Fibroblast of skin of back (primary cell): ENCODE measurements around the gene SCYGR3. TPM values are rescaled to one million over a fixed set of nuclear protein-coding genes. Genes with fewer than 3 reads are reported as not detected.

Source experiments
- DNase-seq: peaks from one replicate; pipeline ENCODE4 v3.0.0-alpha.2; 2013
- polyA plus RNA-seq, 2 experiments: library from polyadenylated mRNA; unstranded; fragments of 120-200 nt; gene quantifications; one replicate each; pipeline ENCODE4 v1.2.1, GENCODE V29; 2013; ENCODE audit not compliant: insufficient read length in 2 of 2

SCYGR3 gene
- not detected for polyA plus RNA-seq (2013, experiment 1 of 2; ENCODE audit: insufficient read length)
- not detected for polyA plus RNA-seq (2013, experiment 2 of 2; ENCODE audit: insufficient read length)

DNA sequence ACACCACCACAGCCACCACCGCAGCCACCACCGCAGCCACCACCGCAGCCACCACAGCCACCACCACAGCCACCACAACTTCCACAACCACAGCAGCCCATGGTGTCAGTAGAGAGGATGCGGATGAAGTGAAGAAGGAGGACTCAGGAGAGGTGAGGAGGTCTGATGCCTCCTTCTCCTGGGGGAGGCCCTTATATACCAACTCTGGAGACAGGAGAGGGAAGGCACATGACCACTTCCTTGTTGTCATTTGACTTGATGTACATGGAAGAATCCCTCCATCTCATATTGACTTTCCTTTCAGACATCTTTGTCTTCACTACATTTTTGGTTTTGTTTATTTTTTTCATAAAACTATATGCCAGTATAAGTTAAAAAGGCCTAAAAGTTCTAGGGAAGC lies at the start of gene SCYGR3:
SCYGR3 (minus strand) TSS at position 101 of the 400 bp plus-strand sequence; CDS start at position 101, 0 bp downstream.
- no peak for DNase-seq

- DNase-seq, result no peak
Measured at GRCh38 chr2:227661827-227662226, 47.2 kb upstream of the SCYGR3 start.

DNA sequence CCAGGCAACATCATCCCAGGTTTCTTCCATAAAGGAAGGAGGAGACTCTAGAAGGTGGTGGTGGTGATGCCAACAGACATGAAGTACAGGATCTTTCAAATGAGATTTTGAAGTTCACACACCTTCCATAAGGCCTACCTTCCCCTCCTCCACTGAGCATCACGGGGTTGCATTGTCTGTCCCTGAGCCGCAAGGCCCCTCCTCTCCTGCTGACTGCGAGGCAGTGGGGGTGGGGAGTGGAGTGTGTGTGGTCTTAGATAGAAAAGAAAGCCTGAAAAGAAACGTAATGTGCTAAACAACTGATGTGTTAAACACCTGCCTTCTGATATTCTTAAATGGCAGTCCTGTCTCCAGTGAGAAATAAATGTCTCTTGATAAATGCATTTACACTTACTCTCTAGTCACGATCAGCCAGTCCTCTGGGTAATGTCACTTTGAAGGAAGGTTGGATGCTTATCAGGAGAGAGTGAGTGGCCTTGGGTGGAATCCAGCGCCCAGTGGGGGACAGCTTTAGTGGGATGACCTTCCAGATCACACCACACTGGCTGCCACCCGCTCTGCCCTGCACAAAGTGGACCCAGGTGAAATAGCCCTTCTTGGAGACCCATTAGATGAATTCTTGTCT lies 46.5 kb upstream of the SCYGR3 start:
- DNase-seq, result no peak

- no peak for DNase-seq
Measured at GRCh38 chr2:227657199-227657845, 42.7 kb upstream of the SCYGR3 start.

GRCh38 chr2:227655454-227655853 lies 40.8 kb upstream of the SCYGR3 start:
- DNase-seq, result peak; percentile 88

- DNase-seq, result no peak
Measured at GRCh38 chr2:227654426-227654825, 39.8 kb upstream of the SCYGR3 start.

GRCh38 chr2:227653419-227653818 lies 38.8 kb upstream of the SCYGR3 start:
- peak; percentile 33 for DNase-seq

GRCh38 chr2:227643990-227644551 lies 29.4 kb upstream of the SCYGR3 start:
- DNase-seq, result no peak

DNA sequence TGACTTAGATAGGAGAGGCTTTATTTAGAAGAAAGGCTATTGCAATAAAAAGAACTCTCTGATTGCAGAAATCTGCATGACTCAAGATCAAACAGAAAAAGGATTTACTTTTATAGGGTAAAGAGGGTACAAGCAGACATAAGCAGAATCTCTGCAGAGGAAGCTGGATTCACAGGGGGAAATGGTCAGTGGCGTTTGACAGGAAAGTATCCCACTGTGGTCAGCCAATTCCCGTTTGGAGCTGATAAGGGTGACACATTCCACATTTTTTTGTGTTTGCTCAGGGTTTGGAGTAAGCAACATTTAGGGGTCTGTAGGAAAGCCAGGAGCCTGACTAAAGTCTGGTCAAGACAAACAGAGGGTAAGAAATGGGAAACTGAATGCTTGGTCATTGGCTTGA lies 28.0 kb upstream of the SCYGR3 start:
- DNase-seq, result peak; percentile 12

- no peak for DNase-seq
Measured at GRCh38 chr2:227634201-227634600, 19.6 kb upstream of the SCYGR3 start.

GRCh38 chr2:227632827-227633226 lies 18.2 kb upstream of the SCYGR3 start:
- DNase-seq, result no peak

DNA sequence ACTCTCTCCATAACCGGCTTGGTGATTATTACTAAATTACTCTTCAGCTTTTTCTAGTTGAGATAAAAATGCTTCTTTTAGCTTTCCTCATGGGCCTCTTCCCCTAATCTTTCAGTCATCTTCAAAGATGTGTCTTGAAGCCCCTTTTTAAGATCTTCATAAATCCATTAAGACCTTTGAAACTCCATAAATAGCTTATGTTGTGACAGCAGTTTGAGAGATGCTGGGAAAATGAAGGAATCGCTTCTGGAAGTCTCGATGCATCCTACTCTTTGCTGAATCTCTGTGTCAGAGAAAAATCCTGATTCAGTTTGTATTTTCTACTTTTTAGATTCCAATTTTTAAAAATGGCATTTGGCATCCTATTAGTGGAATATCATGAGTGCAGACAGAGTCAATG lies 15.7 kb upstream of the SCYGR3 start:
- no peak for DNase-seq

- DNase-seq, result no peak
Measured at GRCh38 chr2:227629435-227629834, 14.8 kb upstream of the SCYGR3 start.

GRCh38 chr2:227627769-227628168 lies 13.1 kb upstream of the SCYGR3 start:
- DNase-seq, result no peak

GRCh38 chr2:227626580-227627151 lies 12.0 kb upstream of the SCYGR3 start:
- no peak for DNase-seq

DNA sequence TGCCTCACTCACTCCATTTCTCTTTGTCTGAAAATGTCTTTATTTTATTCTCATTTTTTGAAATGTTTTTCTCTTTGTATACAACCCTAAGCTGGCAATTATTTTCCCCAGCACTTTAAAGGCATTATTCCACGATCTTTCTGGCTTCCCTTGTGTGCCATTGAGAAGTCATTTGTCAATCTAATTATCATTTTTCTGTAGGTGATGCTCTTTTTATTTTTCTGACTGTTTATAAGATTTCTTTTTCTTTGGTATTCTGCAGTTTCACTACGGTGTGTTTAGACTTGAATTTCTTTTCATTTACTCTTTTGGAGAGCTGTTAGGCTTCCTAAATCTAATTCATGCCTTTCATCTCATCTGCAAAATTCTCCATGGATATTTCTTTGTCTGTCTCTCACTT lies 10.8 kb upstream of the SCYGR3 start:
- no peak for DNase-seq

- peak; percentile 80 for DNase-seq
Measured at GRCh38 chr2:227623226-227623625, 8.6 kb upstream of the SCYGR3 start.

- DNase-seq, result no peak
Measured at GRCh38 chr2:227617316-227618230, 2.9 kb upstream of the SCYGR3 start, which contains the start of gene SCYGR4. Gene SCYGR4, plus strand, starts transcription at chr2:227617498. Its CDS starts 0 bp downstream, at chr2:227617498.

DNA sequence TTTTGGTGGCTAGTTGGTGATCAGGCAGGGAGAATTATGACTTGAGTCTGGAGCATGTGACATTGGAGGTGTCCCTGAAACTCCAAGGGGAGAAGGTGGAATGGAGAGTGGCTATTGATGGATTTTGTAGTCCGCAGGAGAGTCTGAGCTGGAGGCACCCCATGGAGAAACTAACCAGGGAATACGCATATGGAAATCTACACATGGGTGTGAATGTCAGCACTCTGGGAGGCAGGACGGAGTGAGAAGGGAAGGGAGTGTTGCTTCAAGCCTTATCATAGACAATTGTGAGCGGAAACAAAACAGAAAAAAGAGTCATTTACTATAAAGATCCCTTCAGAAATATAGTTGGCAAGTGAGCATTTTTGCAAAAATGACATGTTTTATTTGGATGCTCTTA lies 2.0 kb upstream of the SCYGR3 start:
- DNase-seq, result no peak

GRCh38 chr2:227615906-227616305 lies 1.3 kb upstream of the SCYGR3 start:
- no peak for DNase-seq

DNA sequence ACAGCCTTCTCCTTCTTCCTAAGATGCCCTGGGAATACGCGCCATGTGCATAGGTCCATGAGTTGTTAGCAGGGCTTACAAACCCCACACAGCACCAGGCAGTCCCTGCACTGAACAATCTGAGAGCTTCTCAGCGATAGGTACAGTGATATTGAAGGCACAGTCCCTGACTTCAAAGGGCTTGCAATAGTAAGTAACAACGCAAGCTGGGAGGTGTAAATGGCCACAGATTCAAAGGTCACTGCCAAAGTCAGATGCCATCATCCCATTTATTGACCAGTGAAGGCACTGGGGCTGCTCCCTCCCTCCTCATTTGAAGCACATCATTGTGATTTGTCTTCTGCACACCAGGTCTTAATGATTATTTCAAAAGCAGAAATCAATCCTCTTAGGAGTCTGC lies 541 bp upstream of the SCYGR3 start:
- DNase-seq, result no peak

- no peak for DNase-seq
Measured at GRCh38 chr2:227614246-227614645, 394 bp downstream of the SCYGR3 start.
